Measurements from ENCODE around the gene CLHC1. TPM values are rescaled to one million over a fixed set of nuclear protein-coding genes. Genes with fewer than 3 reads are reported as not detected.

The CLHC1 gene
- total and polyA plus RNA-seq, 2 of the 8 experiments (the other 6 are each of a cell fraction or from before 2014, with no cell fraction given), result 2.6 to 10.8 TPM

- ChIA-PET CTCF (ENCODE audit: partially characterized antibody) (no interaction called here), POLR2A (ENCODE audit: partially characterized antibody) (no interaction called here)
- H3K14ac ChIP-seq (ENCODE audit: insufficient read length), result no peak overlapping the region
- peaks cover 5 to 11% (median 8%) of the 10 kb centered on the region in 4 experiments; a peak in 7 of 8 replicates for H3K36me3 ChIP-seq (ENCODE audit: control insufficient read depth in 2 of 4, insufficient read depth in 4 of 4, low read length in 3 of 4)
- peaks cover 8% of the 10 kb centered on the region for H3K79me1 ChIP-seq (ENCODE audit: low read depth, low read length)
- H3K4me3 ChIP-seq (ENCODE audit: extremely low read depth in 1 of 4, insufficient read depth in 2 of 4, low read depth in 3 of 4, low read length in 4 of 4), result no peak overlapping the region
- DNase-seq (ENCODE audit: low read depth in 1 of 2, low spot score in 2 of 2) (no peak), FAIRE-seq (no peak)
- no peak overlapping the region for H4K91ac ChIP-seq (replicated peaks; ENCODE audit: insufficient read length, low read length)
- 87% methylated on average over 2 of the region's 2 CpGs; no CpG with 5 or more reads in 1 of the 2 experiments for WGBS, 2 experiments (ENCODE audit: extremely low coverage in 1 of 2, insufficient coverage in 1 of 2, insufficient read length in 1 of 2, insufficient replicate concordance in 2 of 2, low coverage in 1 of 2, low lambda C conversion rate in 2 of 2, missing lambda C conversion rate in 1 of 2)
- no peak overlapping the region for H3K4me2 ChIP-seq (ENCODE audit: insufficient read depth in 1 of 2, low read depth in 2 of 2, low read length in 2 of 2)
- peaks cover 0 to 3% of the 10 kb centered on the region in 2 experiments for H4K20me1 ChIP-seq (replicated peaks in 1 of 2; ENCODE audit: control insufficient read depth in 1 of 2, insufficient read depth in 2 of 2, low read length in 2 of 2)
- no peak overlapping the region for H2BK120ac ChIP-seq (replicated peaks; ENCODE audit: low read depth, low read length)
- no peak overlapping the region for H3K27ac ChIP-seq (ENCODE audit: low read depth, low read length)
- H2BK5ac ChIP-seq (ENCODE audit: low read depth, low read length), result no peak overlapping the region
- H2AK5ac ChIP-seq (ENCODE audit: low read depth, low read length), result no peak overlapping the region
- no peak overlapping the region for H2BK15ac ChIP-seq (ENCODE audit: low read length)
- H3K9ac ChIP-seq (replicated peaks in 1 of 4; ENCODE audit: extremely low read depth in 1 of 4, low read depth in 3 of 4, low read length in 3 of 4), result no peak overlapping the region
- H3K79me2 ChIP-seq (ENCODE audit: control insufficient read depth in 1 of 2, insufficient read depth in 2 of 2, low read length in 2 of 2), result peaks cover 14 to 34% of the 10 kb centered on the region in 2 experiments
- H2AFZ ChIP-seq (ENCODE audit: low read length), result no peak overlapping the region
- no peaks in the 10 kb centered on the region for H3K9me3 ChIP-seq (ENCODE audit: insufficient read depth in 2 of 2, low read depth in 1 of 2, low read length in 1 of 2)
- no peak overlapping the region for H4K8ac ChIP-seq (ENCODE audit: extremely low read depth, insufficient read depth, low read length)
- H3K18ac ChIP-seq (ENCODE audit: extremely low read depth, low read length), result no peak overlapping the region
- H2BK12ac ChIP-seq (ENCODE audit: low read depth, low read length), result no peak overlapping the region
- no peak overlapping the region for H3K23ac ChIP-seq (ENCODE audit: insufficient read length)
- H2BK20ac ChIP-seq (ENCODE audit: low read length), result no peak overlapping the region
- no peak overlapping the region for H3K4ac ChIP-seq (replicated peaks; ENCODE audit: insufficient read length, low read depth, low read length)
- H3K23me2 ChIP-seq (ENCODE audit: low read depth, low read length), result peaks cover 6% of the 10 kb centered on the region
- peaks cover 3 to 6% (median 4%) of the 10 kb centered on the region in 4 experiments for H3K4me1 ChIP-seq (replicated peaks in 1 of 4; ENCODE audit: control insufficient read depth in 3 of 4, insufficient read depth in 4 of 4, low read length in 3 of 4)
- no peak overlapping the region for H3K56ac ChIP-seq (replicated peaks; ENCODE audit: insufficient read length, low read depth, low read length)
- no peaks in the 10 kb centered on the region for H3K27me3 ChIP-seq (replicated peaks in 1 of 4; ENCODE audit: control insufficient read depth in 3 of 4, extremely low read depth in 1 of 4, insufficient read depth in 3 of 4, low read length in 3 of 4)
- no peak overlapping the region for H4K5ac ChIP-seq (ENCODE audit: insufficient read length, low read depth, low read length)
- TF ChIP-seq NRF1 (IDR thresholded peaks at IDR 0.05; ENCODE audit: low read depth, low read length), result no peak
- no peak for TF ChIP-seq KDM5A (IDR thresholded peaks at IDR 0.05; ENCODE audit: low read length)
- no peak for TF ChIP-seq TCF12 (IDR thresholded peaks at IDR 0.05; ENCODE audit: low read depth, low read length)
- TF ChIP-seq SP2 (IDR thresholded peaks at IDR 0.05; ENCODE audit: low read length), result no peak
- no peak for TF ChIP-seq CREB1 (IDR thresholded peaks at IDR 0.05)
- TF ChIP-seq SAP30 (IDR thresholded peaks at IDR 0.05; ENCODE audit: insufficient read depth, insufficient replicate concordance, low read length), result no peak
- no peak for TF ChIP-seq SUZ12 (IDR thresholded peaks at IDR 0.05; ENCODE audit: low read length)
- TF ChIP-seq FOSL1 (IDR thresholded peaks at IDR 0.05; ENCODE audit: insufficient read depth, low read depth, low read length), result no peak
- TF ChIP-seq SIX5 (IDR thresholded peaks at IDR 0.05; ENCODE audit: low read depth, low read length), result no peak
- TF ChIP-seq CTBP2 (IDR thresholded peaks at IDR 0.05; ENCODE audit: borderline replicate concordance, insufficient read depth, insufficient read length, low read length), result no peak
- no peak for TF ChIP-seq USF2 (IDR thresholded peaks at IDR 0.05; ENCODE audit: low read length)
- TF ChIP-seq MAX (IDR thresholded peaks at IDR 0.05), result no peak
- TF ChIP-seq CHD1 (IDR thresholded peaks at IDR 0.05; ENCODE audit: low read depth, low read length), result no peak
- TF ChIP-seq HDAC6 (IDR thresholded peaks at IDR 0.05; ENCODE audit: low read depth, low read length), result no peak
Measured at GRCh38 chr2:55229221-55229620, 2.9 kb downstream of the CLHC1 start.
